Right lung (tissue), 5 donors: ENCODE measurements around the gene POLR2L. TPM values are rescaled to one million over a fixed set of nuclear protein-coding genes. Genes with fewer than 3 reads are reported as not detected.

Source experiments
- DNase-seq, 2 donors: peaks; one replicate each; pipeline ENCODE4 v3.0.0-alpha.2; 2013
- polyA plus RNA-seq, 5 donors: library from polyadenylated mRNA; unstranded; fragments of 120-200 nt; gene quantifications; one replicate each; pipeline versions ENCODE4 v1.2.1 to v1.2.3, GENCODE V29; 2013; ENCODE audit warnings: inconsistent platforms in 1 of 5, low replicate concordance in 1 of 5; ENCODE audit not compliant: insufficient read length in 5 of 5, insufficient read depth in 1 of 5

The POLR2L gene
- polyA plus RNA-seq, 5 donors = 67.8 to 164 (median 85.4) TPM

DNA sequence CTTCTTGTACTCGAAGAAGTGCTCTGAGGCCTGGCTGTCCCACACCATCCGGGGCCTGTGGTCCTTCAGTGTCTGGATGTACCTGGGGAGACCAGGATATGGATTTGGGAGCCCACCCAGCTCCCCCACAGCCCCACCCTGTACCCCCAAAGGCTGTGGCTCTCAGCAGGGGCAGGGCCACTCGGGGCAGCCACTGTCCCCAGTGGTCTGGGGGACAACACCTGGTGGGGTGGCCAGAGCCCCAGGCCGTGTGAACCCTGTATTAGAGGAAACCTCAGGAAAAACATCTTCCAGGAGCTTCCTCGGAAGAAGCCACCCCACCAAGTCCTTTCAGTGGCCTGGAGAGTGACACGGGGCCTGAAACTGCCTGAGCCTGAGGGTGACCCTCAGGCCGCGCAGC, 28.1 kb upstream of the POLR2L start:
- DNase-seq = no peak

DNA sequence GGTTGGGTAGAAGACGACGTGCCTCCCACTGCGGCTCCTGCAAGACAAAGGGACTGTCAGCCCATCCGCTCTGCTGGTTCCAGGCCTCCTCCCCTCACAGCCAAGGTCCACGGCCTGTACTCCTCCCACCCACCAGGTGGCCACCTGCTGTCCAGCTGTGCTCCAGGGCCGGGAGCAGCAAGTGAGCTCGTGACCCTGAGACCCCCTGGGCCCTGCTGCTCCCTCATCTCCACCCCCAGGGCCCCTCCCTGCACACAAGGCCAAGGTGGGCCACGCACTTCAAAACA, 27.7 kb upstream of the POLR2L start:
- no peak for DNase-seq

DNA sequence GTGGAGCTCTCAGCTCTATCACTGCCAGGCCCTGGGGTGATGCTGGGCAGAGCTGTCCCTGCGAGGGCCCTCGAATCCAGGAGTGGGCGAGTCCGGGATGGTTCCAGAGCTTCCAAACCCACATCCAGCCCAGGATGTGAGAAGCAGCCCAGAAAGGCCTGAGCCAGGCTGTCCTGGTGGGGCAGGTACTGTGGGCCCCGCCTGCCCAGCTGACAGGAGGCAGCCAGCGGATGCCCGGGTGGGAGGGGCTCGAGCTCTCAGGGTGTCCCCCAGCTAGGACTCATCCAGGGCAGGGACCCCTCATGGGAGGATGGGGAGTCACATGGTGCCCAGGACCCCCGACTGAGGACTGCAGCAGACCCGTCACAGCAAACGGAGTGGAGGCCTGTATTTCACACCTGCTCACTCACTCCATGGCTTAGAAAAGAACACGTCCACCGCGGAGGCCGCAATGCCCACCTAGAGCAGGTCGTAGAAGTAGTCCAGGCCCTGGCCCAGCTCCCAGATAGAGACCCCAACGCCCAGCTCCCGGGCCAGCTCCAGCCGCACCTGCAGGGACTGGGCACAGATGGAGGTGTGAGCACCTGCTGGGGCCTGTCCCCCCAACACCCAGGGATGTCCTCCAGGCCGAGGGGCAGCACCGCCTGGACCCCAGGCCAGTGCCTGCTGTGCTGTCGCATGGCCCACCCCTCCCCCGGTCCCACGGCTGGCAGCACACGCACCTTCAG, 27.2 kb upstream of the POLR2L start:
- DNase-seq = no peak

DNA sequence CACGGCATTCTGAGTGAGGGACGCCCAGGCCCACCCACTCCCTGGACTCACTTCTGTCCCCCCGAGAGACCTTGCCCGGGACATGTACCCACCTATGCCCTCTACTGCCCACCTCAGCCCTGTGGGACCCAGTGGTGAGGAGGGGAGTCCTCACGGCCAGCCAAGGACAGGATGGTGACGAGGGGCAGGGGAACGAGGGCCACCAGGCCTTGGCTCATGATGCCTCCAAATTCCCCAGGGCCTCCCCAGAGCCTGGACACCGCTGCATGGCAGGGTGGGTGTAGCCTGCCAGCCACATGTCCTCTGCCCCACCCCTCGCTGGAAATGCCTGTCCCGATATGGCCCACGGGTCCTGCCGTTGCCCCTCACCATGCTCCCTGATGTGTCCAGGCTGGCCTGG, 26.5 kb upstream of the POLR2L start:
- no peak for DNase-seq

DNA sequence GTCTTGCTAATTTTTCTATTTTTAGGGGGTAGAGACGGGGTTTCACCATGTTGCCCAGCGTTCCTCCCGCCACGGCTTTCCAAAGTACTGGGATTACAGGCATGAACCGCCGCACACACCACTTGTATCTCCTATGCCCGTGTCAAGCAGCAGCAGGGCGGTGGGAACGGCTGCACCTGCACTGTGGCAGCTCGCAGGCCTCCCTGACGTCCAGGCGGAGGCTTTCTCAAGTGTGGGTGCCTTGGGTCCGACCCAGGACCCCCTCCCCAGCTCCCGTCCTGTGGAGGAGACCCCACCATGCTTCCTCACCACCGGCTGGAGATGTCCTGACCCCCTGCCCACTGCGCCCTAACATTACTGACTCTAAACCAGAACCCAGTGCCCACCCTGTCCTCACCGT, 26.1 kb upstream of the POLR2L start:
- no peak for DNase-seq

DNA sequence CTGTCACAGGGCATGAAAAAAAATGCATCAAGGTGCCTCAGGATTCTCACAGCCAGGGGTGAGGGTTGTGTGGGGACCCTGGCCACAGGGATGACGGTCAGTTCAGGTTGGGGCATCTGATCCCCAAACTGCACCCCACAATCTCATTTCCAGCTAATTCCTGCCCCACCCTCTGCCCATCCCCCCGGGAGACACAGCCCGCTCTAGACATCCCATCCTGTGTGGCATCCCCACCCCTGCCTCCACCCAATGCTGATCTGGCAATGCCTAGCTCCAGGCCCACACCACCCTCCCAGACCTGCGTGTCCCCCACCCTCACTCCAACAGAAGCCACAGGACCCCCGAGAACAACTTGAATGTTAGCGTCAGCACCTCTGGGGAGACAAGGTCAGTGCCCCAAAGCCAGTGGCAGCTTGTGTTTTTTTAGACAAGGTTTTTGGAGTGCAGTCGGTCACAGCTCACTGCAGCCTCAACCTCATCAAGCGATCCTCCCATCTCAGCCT, 25.6 kb upstream of the POLR2L start:
- no peak for DNase-seq

DNA sequence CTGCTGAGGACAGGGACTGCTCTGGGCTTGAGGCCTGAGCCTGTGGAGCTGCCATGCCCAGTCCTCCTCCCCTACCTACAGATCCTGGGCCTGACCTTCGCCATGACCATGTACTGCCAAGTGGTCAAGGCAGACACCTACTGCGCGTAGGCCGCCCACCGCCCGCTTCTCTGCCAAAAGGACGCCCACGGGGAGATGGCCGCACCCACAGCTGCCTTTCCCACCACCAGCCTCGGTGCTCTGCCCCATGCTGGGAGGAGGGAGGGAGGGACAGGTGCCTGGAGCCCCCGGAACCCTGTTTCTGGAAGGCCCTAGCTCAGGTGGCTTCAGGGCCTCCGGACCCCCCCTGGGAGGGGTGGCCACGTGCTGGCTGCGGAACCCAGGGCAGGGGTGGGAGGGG, 24.2 kb upstream of the POLR2L start:
- no peak for DNase-seq

DNA sequence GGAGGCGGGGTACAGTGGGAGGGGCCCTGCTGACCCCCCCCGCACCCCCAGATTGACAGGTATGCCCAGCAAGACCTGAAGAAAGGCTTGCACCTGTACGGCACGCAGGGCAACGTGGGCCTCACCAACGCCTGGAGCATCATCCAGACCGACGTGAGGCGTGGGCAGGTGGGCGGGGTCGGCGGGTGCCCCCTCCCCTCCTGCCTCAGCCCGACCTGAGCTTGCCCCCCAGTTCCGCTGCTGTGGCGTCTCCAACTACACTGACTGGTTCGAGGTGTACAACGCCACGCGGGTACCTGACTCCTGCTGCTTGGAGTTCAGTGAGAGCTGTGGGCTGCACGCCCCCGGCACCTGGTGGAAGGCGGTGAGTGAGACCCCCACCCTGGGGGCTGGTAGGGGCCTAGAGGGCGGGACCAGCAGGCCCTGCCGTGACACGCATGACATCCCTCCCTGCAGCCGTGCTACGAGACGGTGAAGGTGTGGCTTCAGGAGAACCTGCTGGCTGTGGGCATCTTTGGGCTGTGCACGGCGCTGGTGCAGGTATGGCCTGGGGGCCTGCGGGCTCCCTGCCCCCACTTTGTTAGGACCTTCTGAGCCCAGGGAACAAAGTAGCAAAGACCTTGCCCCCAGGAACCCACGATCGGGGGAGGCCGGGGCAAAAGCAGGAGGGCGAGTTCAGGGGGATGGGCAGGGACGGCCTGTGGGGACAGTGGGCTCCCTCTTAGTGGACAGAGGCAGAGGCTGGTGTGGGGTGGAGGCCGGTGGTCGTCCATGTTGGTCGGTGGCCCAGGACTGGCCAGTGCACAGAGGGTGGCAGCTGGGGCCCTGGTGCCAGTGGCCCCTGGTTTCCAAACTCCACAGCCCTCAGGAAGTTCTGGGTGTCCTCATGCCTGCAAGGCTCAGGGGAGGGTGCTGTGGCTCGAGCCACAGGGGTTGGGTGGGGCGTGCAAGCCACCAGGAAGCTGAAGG, 23.4 kb upstream of the POLR2L start:
- no peak for DNase-seq

DNA sequence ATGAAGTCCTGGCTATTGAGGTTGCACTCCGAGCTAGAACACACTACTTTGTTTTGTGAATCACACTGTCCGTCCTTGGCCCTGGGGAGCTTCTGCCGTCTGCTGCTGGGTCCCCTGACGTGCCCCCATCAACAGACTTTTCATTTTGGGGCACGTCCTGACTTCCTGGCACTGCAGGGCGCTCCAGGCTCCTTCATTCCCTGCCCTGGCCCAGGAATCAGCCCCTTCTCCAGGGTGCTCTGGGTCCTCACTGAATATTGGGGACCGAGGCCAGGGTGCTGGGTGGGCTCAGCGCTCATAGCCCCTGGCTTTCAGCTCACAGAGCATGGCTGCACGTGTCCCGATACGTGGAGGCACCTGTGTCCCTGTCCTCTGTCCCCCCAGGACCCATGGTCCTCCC, 22.6 kb upstream of the POLR2L start:
- no peak for DNase-seq

DNA sequence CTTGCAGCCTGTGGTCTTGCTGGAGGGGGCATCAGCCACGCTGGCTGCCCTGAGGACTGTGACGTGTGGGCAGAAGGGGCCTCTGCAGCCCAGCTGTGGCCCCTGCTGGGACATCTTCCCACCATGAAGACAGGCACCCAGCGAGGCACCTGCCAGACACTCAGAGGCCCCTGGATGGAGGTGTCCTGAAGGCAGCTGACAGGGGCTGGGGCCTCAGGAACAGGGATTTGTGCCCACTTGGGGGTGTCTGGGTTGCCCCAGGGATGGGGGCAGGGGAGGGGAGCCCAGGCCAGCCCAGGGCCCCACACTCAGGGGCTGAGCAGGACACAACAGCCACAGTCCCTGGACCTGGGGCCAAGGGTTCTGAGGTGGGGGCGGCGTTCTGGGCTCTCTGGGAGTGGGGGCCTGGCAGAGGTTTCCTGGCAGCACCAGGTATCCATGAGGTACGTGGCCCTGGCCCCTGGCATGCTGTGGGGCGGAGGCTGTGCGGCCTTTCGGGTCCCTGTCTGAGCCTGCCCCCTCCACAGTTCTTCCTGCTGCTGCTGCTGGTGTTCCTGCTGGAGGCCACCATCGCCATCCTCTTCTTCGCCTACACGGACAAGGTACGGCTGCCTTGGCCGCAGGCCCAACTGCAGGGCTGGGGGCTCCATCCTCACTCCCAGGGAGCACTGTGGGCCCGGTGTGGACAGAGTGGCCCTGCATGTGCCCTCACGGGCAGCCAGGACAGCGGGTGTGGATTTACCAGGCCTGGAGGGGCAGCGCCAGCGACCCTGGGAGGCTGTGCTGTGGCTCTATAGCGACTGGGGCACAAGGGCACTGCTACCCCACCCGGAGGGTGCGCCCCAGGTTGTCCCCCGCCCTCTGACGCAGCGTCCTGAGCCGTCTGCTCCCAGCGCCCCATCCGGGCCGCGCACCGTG, 21.8 kb upstream of the POLR2L start:
- DNase-seq = no peak

DNA sequence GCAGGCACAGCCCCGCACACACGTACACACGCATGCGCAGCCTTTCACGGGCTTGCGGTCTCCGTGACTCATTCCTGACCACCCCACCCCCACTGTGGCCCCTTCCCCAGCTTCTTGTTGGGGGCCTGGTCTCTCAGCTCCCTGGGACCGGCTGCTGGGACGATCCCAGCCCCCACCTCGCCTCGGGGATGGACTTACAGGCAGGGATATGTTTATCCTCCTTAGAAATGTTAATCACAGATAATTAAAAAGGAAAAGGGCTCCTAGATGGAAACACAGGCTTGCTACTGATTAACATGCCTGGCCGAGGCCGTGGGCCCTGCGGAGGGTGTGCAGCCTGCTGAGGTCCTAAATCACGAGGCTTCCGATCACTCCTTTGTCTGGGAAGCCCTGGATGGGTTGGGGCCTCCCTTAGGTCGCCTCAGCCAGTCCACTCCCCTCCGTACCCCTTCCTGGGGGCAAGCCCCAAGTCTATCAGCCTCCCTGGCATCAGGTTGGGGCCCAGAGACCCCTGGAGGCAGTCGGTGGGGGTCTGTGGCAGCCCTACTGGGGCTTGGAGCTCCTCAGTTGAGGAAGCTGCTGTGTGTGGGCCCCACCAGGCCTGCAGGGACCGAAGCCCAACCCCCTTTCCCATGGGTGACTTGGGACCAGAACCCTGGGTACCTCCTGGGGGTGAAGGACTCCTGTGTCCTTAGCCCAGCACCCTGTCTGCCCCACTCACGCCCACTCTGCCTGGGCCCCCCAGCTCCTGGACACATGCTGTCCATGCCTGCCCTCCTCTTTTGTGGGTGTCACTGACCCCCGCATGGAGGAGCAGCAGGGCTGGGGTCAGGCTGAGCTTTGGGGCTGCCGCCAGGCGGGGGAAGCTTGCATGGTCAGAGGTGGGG, 20.9 kb upstream of the POLR2L start:
- DNase-seq = no peak

DNA sequence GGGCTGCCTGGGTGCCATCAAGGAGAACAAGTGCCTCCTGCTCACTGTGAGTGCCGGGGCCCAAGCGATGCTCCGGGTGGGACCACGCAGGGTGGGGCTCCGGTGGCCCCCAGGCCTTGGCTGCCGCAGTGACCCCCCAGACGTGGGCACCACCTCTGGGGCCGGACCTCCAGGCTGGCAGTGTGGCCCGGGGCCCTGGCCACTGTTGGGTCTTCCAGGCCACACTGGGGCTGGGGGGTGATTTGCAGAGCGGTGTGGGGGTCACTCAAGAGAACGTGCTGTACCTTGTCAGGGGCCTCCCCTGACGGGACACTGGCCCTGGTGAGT, 20.3 kb upstream of the POLR2L start:
- DNase-seq = no peak

DNA sequence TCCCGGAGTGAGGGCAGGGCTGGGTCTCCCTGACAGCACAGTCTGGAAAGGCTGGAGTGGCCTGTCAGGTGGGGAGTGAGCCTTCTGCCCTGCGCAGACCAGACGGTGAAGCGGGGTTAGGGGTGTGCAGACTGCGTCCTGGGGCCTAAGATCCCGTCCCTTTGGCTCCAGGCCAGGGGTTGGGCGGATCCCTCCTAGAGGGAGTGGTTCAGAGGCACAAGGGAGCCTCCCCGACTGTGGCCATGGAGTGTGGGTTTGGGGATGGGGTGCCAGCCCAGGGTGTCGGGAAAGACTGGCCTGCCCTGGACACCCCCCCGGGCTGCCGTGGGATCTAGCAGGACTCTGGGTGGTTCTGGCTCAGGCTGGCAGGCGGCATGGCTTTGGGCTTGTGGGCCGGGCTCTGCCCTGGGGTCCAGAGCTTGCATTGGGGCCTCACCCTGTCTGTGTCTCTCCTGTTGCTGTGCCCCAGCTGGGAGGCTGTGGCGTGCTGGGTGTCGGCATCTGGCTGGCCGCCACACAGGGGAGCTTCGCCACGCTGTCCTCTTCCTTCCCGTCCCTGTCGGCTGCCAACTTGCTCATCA, 19.8 kb upstream of the POLR2L start:
- DNase-seq = no peak

DNA sequence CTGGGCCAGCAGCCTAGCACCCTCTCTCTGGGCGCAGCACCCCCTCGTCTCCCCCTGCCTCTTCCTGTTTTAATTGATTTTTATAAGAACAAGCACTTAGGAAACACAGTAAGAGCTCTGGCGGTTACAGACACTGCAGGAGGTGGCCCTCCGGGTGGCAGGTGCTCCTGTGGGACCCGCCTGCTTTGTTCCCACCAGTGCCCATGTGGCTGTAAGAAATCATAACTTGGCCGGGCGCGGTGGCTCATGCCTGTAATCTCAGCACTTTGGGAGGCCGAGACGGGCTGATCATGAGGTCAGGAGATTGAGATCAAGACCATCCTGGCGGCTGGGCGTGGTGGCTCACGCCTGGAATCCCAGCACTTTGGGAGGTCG, 18.8 kb upstream of the POLR2L start:
- no peak for DNase-seq

DNA sequence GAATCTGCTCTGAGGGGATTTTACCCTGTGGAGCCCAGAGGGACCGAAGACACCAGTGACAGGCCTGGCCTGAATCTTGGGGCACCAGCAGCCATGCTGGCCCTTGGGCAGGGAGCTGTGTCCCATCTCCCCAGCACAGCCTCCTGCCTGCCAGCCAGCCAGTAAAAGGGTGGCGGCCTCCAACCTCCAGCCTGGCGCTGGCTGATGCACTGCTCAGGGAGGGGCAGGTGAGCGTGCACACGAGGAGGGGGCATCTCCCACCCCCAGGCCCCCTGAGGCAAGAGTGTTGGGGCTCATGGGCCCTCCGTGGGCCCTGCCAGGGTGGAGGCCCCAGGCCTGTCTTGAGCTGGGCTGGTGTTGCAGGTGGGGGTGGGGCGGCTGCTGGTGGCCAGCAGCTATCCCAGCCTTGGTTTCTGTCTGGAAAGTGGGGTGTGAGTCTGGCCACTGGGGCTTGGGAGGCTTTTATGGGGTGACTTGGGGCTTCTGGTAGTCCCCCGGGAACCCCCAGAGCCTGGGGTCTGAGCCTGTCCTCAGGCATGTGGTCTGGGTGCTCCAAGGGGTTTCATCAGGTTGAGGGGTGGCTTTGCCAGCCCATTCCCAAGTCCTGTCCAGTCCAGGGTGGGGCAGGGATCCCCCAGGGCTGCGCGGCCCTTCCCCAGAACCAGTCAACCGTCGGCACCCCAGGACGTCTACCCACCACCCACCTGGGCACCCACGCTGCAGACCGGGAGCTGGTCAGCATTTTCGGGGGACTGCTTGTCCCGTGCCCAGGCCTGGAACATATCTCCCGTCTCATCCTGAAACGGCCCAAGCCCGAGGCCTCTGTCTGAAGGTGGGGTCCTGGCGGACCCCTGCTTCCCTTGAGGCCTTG, 18.1 kb upstream of the POLR2L start:
- DNase-seq = no peak

DNA sequence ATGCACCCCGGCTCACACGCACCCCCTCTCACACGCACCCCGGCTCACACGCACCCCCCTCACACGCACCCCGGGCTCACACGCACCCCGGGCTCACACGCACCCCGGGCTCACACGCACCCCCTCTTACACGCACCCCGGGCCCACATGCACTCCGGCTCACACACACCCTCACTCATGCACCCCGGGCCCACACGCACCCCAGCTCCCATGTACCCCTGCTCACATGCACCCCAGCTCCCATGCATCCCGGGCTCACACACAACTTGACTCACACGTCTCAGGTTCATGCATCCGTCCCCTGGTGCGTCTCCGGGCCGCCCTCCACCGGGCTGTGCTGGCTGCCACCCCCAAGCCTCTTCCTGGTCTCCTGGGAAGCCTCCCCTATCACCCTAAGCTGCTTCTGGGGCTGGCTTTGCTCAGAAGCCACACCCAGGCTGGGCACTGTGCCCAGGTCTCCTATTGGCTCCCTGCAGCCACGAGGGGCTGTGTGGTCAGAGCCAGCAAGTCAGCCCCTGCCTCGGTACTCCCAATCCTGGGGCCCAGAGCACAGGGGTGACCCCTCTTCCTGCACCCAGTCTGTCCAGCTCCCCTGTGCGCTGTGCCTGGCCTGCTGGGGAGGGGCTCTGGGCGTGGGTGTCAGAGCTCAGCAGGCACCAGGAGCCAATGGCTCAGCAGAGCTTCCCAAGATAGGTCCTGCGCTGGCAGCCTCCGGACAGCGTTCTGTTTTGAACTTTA, 17.2 kb upstream of the POLR2L start:
- DNase-seq = peak; percentile 90

DNA sequence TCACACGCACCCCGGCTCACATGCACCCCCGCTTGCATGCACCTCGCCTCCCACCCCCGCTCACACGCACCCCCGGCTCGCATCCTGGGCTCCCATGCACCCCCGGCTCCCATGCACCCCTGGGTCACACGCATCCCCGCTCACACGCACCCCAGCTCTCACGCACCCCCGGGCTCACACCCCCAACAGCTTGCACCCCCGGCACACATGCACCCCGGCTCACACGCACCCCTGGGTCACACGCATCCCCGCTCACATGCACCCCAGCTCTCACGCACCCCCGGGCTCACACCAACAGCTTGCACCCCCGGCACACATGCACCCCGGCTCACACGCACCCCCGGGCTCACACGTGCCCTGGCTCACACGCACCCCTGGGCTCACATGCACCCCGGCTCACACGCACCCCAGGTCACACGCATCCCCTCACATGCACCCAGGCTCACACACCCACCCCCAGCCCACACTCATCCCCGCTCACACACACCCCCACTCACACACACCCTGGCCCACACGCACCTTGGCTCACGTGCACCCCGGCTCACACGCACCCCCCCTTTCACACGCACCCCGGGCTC, 16.5 kb upstream of the POLR2L start:
- DNase-seq = no peak

DNA sequence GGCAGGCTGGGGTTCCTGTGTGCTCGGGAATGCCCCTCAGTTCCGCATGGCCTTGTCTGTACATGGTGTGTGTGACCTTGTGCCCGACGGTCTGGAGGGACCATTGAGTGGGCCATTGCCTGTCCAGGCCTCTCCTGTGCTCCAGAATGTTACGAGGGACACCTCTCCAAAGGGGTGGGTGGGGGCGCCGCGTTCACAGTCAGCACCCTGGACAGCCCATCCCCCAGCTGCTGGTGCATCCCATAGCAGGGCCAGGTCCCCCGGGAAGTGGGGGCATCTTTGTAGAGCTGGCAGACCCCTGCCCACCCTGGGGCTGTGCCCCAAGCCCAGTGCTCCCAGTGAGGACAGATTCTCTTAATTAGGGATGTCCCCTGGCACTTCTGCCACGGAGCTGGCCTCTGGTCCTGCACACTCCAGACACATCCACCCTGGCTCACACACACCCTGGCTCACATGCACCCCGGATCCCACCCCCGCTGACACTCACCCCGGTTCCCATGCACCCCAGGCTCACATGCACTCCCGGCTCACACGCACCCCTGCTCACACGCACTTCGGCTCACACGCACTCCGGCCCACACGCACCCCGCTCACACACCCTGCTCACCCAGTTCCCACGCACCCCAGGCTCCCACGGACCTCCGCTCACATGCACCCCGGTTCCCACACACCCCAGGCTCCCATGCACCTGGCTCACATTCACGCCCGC, 15.9 kb upstream of the POLR2L start:
- DNase-seq = no peak
